ENCODE data around the gene PRKCE.
A peak's percentile ranks its signal among the peaks of the same experiment; 100 is the strongest.

Gene PRKCE

GRCh38 chr2:45763255-45763654 lies 111.8 kb downstream of the PRKCE start:
- no peak for DNase-seq

- DNase-seq = no peak
These were observed 112.3 kb downstream of the PRKCE start for GRCh38 chr2:45763797-45764196.

GRCh38 chr2:45765007-45765727 lies 113.7 kb downstream of the PRKCE start:
- DNase-seq = peak; percentile 25

GRCh38 chr2:45765728-45766254 lies 114.3 kb downstream of the PRKCE start:
- no peak for DNase-seq

GRCh38 chr2:45768208-45768607 lies 116.7 kb downstream of the PRKCE start:
- no peak for DNase-seq

GRCh38 chr2:45769056-45769455 lies 117.6 kb downstream of the PRKCE start:
- no peak for DNase-seq

- no peak for DNase-seq
These were observed 118.5 kb downstream of the PRKCE start for GRCh38 chr2:45769854-45770576.

GRCh38 chr2:45770811-45771210 lies 119.3 kb downstream of the PRKCE start:
- no peak for DNase-seq

GRCh38 chr2:45771261-45771660 lies 119.8 kb downstream of the PRKCE start:
- peak; percentile 70 for DNase-seq

- no peak for DNase-seq
These were observed 120.6 kb downstream of the PRKCE start for GRCh38 chr2:45772038-45772437.

GRCh38 chr2:45773909-45774308 lies 122.4 kb downstream of the PRKCE start:
- no peak for DNase-seq

GRCh38 chr2:45774688-45775244 lies 123.3 kb downstream of the PRKCE start:
- no peak for DNase-seq

- no peak for DNase-seq
These were observed 124.9 kb downstream of the PRKCE start for GRCh38 chr2:45776160-45776955.

- DNase-seq = no peak
These were observed 126.7 kb downstream of the PRKCE start for GRCh38 chr2:45777996-45778719.

- DNase-seq = peak; percentile 67
These were observed 127.3 kb downstream of the PRKCE start for GRCh38 chr2:45778720-45779171.

GRCh38 chr2:45780541-45781463 lies 129.3 kb downstream of the PRKCE start:
- DNase-seq = no peak

GRCh38 chr2:45781464-45781811 lies 130.0 kb downstream of the PRKCE start:
- DNase-seq = no peak

- DNase-seq = no peak
These were observed 131.0 kb downstream of the PRKCE start for GRCh38 chr2:45782436-45782835.

- no peak for DNase-seq
These were observed 131.5 kb downstream of the PRKCE start for GRCh38 chr2:45782986-45783385.

- DNase-seq = no peak
These were observed 134.8 kb downstream of the PRKCE start for GRCh38 chr2:45786030-45786835.

Data from CD4-positive, alpha-beta T cell treated with Interleukin-15 for 1 hour (primary cell).